Measurements from ENCODE around the gene LAMA4.
A peak's percentile ranks its signal among the peaks of the same experiment; 100 is the strongest.
"Not testable (repeated sequence)": the region's sequence is repeated elsewhere in the genome, so short reads cannot be mapped to it uniquely, and the experiment has no call there.

The LAMA4 gene

GRCh38 chr6:112141707-112142106 lies 112.7 kb downstream of the LAMA4 start:
- DNase-seq, result no peak

DNA sequence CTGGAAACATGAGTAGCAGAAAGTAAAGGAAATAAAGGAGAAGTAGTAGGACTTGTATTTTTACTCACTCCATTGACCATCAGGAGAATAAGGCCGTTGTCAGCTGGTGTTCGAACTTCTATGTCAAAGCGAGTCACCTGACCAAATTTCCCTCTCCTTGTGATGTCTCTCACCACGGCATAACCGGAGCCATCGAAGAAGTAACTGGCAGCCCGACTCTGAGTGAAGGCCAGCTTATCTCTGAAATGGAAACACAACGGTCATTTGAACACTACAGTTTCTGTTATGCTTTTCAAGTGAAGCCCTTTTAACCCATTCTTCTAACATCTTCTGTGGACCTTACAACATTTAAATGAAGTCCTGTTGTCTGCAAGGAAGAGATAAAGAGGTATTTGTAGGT lies 115.3 kb downstream of the LAMA4 start:
- DNase-seq, result no peak

GRCh38 chr6:112130878-112131277 lies 123.5 kb downstream of the LAMA4 start:
- no peak for DNase-seq

- no peak for DNase-seq
Measured at GRCh38 chr6:112128208-112128607, 126.2 kb downstream of the LAMA4 start.

DNA sequence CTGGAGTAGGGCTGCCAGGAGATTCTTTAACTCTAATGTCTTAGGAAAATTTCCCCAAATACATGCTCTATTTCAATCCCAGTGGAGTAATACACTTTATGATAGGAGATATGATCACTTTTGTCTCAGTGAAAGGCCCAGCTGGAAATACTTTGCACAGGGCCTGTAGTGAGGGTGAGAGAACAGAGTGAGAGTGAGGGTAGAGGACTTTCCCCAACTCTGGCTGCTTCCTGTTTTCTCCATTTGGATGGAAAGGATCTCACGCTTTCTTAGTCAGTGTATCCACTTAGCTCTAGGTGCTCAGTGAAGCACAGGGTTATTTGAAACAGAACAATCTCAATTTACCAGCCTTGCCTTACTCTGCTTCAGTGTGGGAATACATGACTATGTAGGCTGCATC lies 130.4 kb downstream of the LAMA4 start:
- DNase-seq, result no peak

- DNase-seq, result no peak
Measured at GRCh38 chr6:112122756-112123155, 131.6 kb downstream of the LAMA4 start.

DNA sequence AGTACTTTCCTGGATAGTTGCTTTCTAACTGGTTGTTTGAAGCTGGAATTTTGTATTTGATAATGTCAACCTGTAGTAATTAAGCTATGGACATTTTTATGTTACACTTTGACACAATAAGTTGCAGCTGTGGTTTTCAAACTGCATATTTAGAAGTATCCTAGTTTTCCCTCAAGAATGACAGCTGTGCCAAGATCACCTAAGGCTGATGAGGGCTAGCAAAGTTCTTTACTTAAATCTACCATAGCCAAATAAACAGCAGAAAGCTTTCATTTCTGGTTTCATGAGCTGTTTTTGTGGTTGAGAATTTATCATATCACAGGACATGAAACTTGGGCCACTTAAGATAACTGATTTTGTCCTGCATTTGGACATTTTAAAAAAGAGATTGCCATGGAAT lies 136.3 kb downstream of the LAMA4 start:
- no peak for DNase-seq

DNA sequence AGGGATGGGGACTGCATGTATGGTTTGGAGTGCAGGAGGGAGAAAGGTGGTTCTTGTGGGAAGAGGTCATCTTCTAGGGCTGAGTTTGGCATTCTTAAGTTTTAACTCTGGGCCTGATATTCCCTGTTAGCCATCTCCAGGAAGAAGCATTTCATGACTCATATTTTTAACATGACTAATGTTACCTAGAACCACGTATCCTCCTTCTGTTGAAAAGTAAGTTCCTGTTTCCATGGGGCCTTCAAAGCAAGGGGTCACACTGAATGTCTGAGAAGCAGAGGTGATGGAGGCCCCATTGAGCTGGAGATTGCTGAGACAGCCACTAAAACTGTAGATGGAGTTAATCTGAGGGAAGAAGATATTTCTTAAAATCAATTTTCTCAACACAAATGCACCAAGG lies 136.8 kb downstream of the LAMA4 start:
- DNase-seq, result no peak

DNA sequence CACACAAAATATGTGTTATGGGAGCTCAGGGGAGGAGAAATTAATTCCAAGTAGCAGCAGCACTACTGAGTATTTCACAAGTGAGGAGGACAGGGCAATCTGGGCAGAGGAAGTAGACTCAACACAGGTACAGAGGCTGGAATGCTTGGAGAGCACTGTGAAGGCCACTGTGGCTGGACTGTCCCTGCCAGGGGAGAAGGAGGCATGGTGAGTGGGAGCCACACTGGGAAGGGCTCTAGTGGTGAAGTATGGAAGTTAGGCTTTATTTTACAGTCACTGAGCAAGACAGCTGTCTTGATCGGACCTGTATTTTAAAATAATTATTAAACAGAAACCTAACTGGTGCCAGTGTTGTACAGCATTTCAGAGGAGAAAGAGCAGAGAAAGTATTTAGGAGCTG lies 138.1 kb downstream of the LAMA4 start:
- no peak for DNase-seq

DNA sequence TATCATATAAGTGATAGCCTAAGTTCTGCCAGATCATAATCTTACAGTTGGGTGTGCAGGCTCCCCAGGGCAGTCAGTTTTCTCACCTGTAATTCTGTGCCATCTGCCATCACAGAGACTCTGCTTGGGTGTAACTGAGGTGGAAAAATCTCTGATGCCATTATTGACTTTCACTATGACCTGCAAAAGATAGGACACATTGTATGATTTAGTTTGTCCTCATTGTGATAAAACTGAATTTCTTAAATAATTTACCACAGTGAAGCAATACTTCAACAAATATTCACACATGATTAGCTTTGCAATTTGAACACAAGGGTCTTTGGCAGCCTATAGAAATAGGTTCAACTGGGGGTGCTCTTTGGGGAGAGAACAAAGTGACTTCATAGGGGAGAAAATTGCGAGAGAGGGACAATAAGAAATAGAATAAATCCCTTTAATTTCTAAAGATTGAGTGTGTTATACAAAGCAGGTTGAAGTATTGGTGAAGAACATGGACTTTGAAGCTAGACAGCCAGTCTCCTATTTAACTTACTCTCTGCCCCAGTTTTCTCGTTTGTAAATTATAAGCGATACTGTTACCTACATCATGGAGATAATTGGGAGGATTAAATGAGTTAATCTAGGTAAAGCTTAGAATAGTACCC lies 139.7 kb downstream of the LAMA4 start:
- DNase-seq, result no peak

- no peak for DNase-seq
Measured at GRCh38 chr6:112113918-112114317, 140.4 kb downstream of the LAMA4 start.

DNA sequence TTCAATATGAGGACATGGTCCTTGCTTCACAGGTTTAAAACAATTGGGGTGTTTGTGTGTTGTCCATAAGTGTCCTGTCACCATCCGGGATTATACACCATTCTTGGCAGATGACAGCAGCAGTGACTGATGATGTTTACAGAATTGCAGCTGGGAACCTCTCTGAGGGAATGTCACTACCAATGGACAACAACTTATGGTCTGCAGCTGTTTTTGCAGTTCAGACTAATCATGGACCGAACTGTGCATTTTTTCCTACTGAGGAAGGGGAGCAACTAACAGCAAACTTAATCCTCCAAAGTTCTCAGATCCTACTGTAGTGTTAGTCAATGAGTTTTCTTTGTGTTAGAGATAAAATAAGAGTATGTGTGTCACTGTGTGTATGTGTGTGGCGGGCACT lies 140.9 kb downstream of the LAMA4 start:
- DNase-seq, result no peak

DNA sequence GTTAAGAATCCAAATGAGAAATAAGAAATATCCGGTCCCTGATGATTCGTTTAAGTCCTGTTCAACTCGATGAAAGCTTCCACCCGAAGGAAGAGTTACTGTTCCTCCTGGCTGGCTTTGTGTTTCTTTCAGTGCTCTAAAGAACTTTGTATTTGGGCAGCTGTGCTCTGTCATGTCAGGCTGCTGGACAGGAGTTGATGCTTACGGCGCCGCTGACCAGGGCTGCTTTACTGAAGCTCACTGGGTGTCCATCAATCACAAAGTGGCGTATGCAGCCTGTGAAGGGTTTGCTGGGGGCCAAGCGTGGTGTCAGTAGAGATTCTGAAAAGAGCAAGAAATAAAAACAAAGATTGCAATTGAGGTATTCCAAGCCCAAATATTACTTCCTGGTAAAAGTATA lies 145.1 kb downstream of the LAMA4 start:
- no peak for DNase-seq

DNA sequence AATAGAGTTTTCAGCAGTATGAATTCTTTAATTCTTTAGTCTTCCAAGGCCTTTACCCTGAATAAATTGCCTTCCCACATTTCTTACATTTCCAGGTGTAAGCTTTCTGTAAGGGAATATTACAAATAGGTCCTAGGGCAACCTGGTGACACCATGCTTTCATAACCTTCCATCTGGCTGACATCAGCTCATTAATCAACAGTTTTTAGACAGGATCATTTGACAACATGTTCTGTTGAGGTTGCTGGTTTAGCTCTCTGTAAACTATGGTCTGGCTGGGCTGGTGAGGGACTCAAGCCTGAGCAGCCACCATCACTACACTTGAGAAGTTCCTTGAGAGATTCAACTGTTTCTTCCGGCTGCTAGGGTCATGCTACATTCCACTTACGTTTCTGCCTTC lies 147.8 kb downstream of the LAMA4 start:
- DNase-seq, result no peak

DNA sequence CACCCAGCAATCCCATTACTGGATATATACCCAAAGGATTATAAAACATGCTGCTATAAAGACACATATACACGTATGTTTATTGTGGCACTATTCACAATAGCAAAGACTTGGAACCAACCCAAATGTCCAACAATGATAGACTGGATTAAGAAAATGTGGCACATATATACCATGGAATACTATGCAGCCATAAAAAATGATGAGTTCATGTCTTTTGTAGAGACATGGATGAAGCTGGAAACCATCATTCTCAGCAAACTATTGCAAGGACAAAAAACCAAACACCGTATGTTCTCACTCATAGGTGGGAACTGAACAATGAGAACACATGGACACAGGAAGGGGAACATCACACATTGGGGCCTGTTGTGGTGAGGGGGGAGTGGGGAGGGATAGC lies 148.3 kb downstream of the LAMA4 start:
- DNase-seq, result not testable (repeated sequence)

- no peak for DNase-seq
Measured at GRCh38 chr6:112100561-112100960, 153.8 kb downstream of the LAMA4 start.

GRCh38 chr6:112096901-112097300 lies 157.5 kb downstream of the LAMA4 start:
- DNase-seq, result no peak

GRCh38 chr6:112087916-112088315 lies 166.5 kb downstream of the LAMA4 start:
- DNase-seq, result no peak

- peak; percentile 81 for DNase-seq
Measured at GRCh38 chr6:112087136-112087911, 167.0 kb downstream of the LAMA4 start, which contains the start of the genes FAM229B and TUBE1. Gene FAM229B, plus strand, starts transcription at chr6:112087591. Its CDS starts 11,693 bp downstream, at chr6:112099284. Gene TUBE1, minus strand, starts transcription at chr6:112087482. Its CDS starts 48 bp downstream, at chr6:112087434.

GRCh38 chr6:112086744-112087135 lies 167.6 kb downstream of the LAMA4 start:
- no peak for DNase-seq

- DNase-seq, result no peak
Measured at GRCh38 chr6:112085286-112086065, 168.9 kb downstream of the LAMA4 start.

DNA sequence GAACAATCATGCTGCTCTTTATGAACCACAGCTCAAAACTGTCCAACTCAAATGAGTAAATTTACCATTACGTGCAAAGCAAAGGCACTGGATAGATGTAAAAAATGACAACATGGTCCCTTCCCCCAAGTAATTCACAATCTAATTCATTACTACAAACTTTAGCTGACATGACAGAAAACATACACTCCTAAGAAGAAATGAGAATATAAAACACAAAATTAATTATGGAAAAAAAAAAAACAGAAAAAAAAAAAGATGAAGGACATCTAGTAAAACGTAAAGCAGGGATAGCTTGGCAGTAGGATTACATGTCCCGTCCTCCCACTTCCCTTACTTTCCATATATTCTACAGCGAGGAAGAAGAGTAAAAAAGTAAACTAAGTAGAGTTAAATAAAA lies 172.8 kb downstream of the LAMA4 start:
- DNase-seq, result no peak

GRCh38 chr6:112066606-112067005 lies 187.8 kb downstream of the LAMA4 start:
- DNase-seq, result no peak
